OCI-LY3 (cell line): ENCODE data around the gene C2orf68.
"Not testable (repeated sequence)": the region's sequence is repeated elsewhere in the genome, so short reads cannot be mapped to it uniquely, and the experiment has no call there.

Experiments
- H2AFZ ChIP-seq: fragments of 200-600, 300-600 bp; shearing (Covaris generic); 2 replicates; pipeline ENCODE4 v1.6.0; 2014; ENCODE audit warnings: antibody characterized with exemption, low read depth, low read length
- H3K27ac ChIP-seq: fragments of 200-600, 300-600 bp; sonication (generic); 2 replicates; pipeline ENCODE4 v1.5.1; 2014; ENCODE audit warnings: mild to moderate bottlenecking, low read length, moderate library complexity, mixed read lengths
- H3K27me3 ChIP-seq: fragments of 200-600, 300-600 bp; sonication (generic); 2 replicates; pipeline ENCODE4 v1.6.1; 2014; ENCODE audit warnings: low read depth, low read length, mixed read lengths
- H3K36me3 ChIP-seq: fragments of 200-600, 300-600 bp; sonication (generic); replicated peaks from 2 replicates; pipeline ENCODE3; 2014; ENCODE audit warnings: low read depth, low read length, mixed read lengths
- H3K4me1 ChIP-seq: fragments of 300-600, 200-600 bp; sonication (generic); 2 replicates; pipeline ENCODE4 v1.6.1; 2014; ENCODE audit warnings: low read length, mixed read lengths
- H3K4me2 ChIP-seq: fragments of 200-600, 300-600 bp; sonication (generic); 2 replicates; pipeline ENCODE4 v1.6.1; 2014; ENCODE audit warnings: low read length, mixed read lengths
- H3K4me3 ChIP-seq: fragments of 300-600, 200-600 bp; sonication (generic); 2 replicates; pipeline ENCODE4 v1.5.1; 2014; ENCODE audit warnings: antibody characterized with exemption, mild to moderate bottlenecking, low read length, moderate library complexity
- H3K79me2 ChIP-seq: fragments of 300-600, 200-600 bp; shearing (Covaris generic); 2 replicates; pipeline ENCODE4 v1.6.1; 2014; ENCODE audit warnings: mild to moderate bottlenecking, low read length, mixed read lengths
- H3K9ac ChIP-seq: fragments of 300-600, 200-600 bp; shearing (Covaris generic); 2 replicates; pipeline ENCODE4 v1.6.0; 2014; ENCODE audit warnings: mild to moderate bottlenecking, low read length, moderate library complexity
- H3K9me3 ChIP-seq: fragments of 200-600, 300-600 bp; shearing (Covaris generic); 2 replicates; pipeline ENCODE4 v1.6.1; 2014; ENCODE audit warnings: low read length, mixed read lengths; ENCODE audit not compliant: insufficient read depth
- H4K20me1 ChIP-seq: fragments of 200-600, 300-600 bp; sonication (generic); 2 replicates; pipeline ENCODE4 v1.6.1; 2016; ENCODE audit warnings: low read length, mixed read lengths; ENCODE audit not compliant: insufficient read depth
- EZH2phosphoT487 ChIP-seq: fragments of 200-600 bp; shearing (Covaris generic); IDR thresholded peaks from 2 replicates; pipeline ENCODE4 v1.6.1; 2018; ENCODE audit warnings: antibody characterized with exemption, mixed run types, low read depth
- TF ChIP-seq, protein P1 (sequence below): fragments of 200-600, 300-600 bp; sonication (generic); IDR thresholded peaks from 2 replicates; pipeline ENCODE4 v1.5.1; 2014; ENCODE audit warnings: antibody characterized with exemption, low read length, low read depth

The C2orf68 gene

GRCh38 chr2:85566265-85566664 lies 45.6 kb downstream of the C2orf68 start:
- Histone ChIP-seq H3K9ac (no peak overlapping the region), H3K27ac (no peak overlapping the region), H3K9me3 (no peaks in the 10 kb centered on the region), H3K4me2 (no peak overlapping the region), H2AFZ (no peak overlapping the region), H3K4me1 (peaks cover 14% of the 10 kb centered on the region), H3K4me3 (no peak overlapping the region), H3K27me3 (peaks cover 9% of the 10 kb centered on the region), H3K79me2 (no peaks in the 10 kb centered on the region), H4K20me1 (no peaks in the 10 kb centered on the region), H3K36me3 (no peaks in the 10 kb centered on the region)
- TF ChIP-seq EZH2phosphoT487, result no peak
- TF ChIP-seq, protein P1, sequence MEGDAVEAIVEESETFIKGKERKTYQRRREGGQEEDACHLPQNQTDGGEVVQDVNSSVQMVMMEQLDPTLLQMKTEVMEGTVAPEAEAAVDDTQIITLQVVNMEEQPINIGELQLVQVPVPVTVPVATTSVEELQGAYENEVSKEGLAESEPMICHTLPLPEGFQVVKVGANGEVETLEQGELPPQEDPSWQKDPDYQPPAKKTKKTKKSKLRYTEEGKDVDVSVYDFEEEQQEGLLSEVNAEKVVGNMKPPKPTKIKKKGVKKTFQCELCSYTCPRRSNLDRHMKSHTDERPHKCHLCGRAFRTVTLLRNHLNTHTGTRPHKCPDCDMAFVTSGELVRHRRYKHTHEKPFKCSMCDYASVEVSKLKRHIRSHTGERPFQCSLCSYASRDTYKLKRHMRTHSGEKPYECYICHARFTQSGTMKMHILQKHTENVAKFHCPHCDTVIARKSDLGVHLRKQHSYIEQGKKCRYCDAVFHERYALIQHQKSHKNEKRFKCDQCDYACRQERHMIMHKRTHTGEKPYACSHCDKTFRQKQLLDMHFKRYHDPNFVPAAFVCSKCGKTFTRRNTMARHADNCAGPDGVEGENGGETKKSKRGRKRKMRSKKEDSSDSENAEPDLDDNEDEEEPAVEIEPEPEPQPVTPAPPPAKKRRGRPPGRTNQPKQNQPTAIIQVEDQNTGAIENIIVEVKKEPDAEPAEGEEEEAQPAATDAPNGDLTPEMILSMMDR, result no peak

DNA sequence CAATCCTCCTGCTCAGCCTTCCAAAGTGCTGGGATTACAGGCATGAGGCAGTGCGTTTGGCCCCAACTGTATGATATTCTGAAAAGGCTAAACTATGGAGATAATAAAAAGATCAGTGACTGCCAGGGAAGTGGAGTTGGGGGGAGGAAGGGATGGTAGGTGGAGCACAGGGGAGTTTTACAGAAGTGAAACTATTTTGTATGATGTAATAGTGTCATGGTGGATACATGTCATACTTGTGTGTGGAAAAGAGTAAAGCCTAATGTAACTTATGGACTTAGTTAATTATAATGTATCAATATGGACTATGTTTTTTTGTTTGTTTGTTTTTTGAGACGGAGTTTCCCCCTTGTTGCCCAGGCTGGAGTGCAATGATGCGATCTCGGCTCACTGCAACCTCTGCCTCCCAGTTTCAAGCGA lies 47.7 kb downstream of the C2orf68 start:
- peak overlapping the region; percentile 61; the same call in 1 of the 2 replicates for H2AFZ ChIP-seq

DNA sequence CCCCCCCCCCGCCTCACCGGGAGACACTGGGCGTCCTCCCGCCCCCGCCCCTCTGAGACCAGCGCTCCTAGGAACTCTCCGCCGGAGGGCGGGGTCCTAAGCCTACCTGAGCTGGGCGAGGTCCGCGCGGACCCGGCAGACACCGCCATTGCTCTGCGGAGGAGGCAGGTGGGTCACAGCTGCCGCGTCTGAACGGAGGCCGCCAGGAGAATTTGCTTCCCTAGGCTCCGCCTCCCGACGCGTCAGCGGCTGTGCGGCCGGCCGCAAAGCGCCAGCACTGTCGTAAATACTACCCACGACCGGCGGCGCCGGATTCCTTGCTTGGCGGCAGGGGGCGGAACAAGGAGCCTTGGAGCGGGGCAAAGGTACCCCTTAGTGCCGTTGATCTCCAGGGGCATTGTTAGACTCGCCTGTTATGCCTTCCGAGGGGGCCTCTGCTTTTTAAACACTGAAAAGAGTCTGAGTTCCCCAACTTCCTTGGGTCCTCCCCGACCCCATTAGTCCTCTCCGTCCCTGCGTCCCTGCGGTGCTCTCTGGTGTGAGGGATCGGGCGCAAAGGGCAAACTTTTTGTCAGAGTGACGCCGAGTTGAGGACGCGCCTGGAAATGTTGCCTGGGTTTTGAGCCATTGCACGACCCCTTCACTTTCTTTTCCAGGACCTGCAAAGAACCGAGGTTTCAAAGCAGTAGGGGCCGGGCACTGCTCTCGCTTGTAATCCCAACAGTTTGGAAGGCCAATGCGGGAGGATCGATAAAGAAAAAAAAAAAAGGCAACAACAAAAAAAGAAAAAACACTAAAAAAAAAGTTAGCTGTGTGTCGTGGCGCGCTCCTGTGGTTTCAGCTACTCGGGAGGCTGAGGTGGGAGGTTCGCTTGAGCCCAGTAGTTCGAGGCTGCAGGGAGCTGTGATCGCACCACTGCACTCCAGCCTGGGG lies 50.3 kb downstream of the C2orf68 start, which contains the start of gene GGCX:
Gene GGCX, minus strand, starts transcription at position 214 of the 933 bp plus-strand sequence. Its CDS starts 65 bp downstream, at position 149.
- H2AFZ ChIP-seq, result peak within 1 kb of the TSS; percentile 90
- peak within 1 kb of the TSS; percentile 93 for H3K9ac ChIP-seq
- H3K4me2 ChIP-seq, result peak within 1 kb of the TSS; percentile 91
- peak within 1 kb of the TSS; percentile 71 for H3K27ac ChIP-seq
- peaks cover 30% of the 10 kb centered on the region for H3K79me2 ChIP-seq
- peaks cover 13% of the 10 kb centered on the region for H3K36me3 ChIP-seq
- TF ChIP-seq, protein P1, result no peak
- no peak for TF ChIP-seq EZH2phosphoT487
- no peaks in the 10 kb centered on the region for H3K9me3 ChIP-seq
- H3K4me3 ChIP-seq, result peak within 1 kb of the TSS; percentile 94
- H3K4me1 ChIP-seq, result peaks cover 25% of the 10 kb centered on the region
- H4K20me1 ChIP-seq, result no peaks in the 10 kb centered on the region
- H3K27me3 ChIP-seq, result no peaks in the 10 kb centered on the region

More for the DNA sequence above, 47.7 kb downstream of the C2orf68 start:
- H3K27me3 ChIP-seq, result no peaks in the 10 kb centered on the region
- H3K9me3 ChIP-seq, result no peaks in the 10 kb centered on the region
- H3K9ac ChIP-seq, result peak overlapping the region; percentile 31; the same call in 1 of the 2 replicates
- H3K4me1 ChIP-seq, result peaks cover 25% of the 10 kb centered on the region
- H3K27ac ChIP-seq, result peak overlapping the region; percentile 37
- H3K36me3 ChIP-seq, result peaks cover under 1% of the 10 kb centered on the region
- H4K20me1 ChIP-seq, result no peaks in the 10 kb centered on the region
- H3K4me3 ChIP-seq, result peak overlapping the region; percentile 36
- peaks cover 17% of the 10 kb centered on the region for H3K79me2 ChIP-seq
- H3K4me2 ChIP-seq, result peak overlapping the region; percentile 60
- TF ChIP-seq EZH2phosphoT487, result no peak
- TF ChIP-seq, protein P1, result no peak

GRCh38 chr2:85560812-85561279 lies 51.0 kb downstream of the C2orf68 start:
- peaks cover 13% of the 10 kb centered on the region for H3K36me3 ChIP-seq
- H3K27me3 ChIP-seq, result no peaks in the 10 kb centered on the region
- peaks cover 30% of the 10 kb centered on the region for H3K79me2 ChIP-seq
- H3K4me3 ChIP-seq, result peak overlapping the region; percentile 94
- H3K4me1 ChIP-seq, result peaks cover 25% of the 10 kb centered on the region
- no peak overlapping the region for H2AFZ ChIP-seq
- peak overlapping the region; percentile 78 for H3K9ac ChIP-seq
- no peaks in the 10 kb centered on the region for H3K9me3 ChIP-seq
- no peaks in the 10 kb centered on the region for H4K20me1 ChIP-seq
- no peak overlapping the region for H3K27ac ChIP-seq
- TF ChIP-seq EZH2phosphoT487, result no peak
- TF ChIP-seq, protein P1, result no peak
- H3K4me2 ChIP-seq, result peak overlapping the region; percentile 91

DNA sequence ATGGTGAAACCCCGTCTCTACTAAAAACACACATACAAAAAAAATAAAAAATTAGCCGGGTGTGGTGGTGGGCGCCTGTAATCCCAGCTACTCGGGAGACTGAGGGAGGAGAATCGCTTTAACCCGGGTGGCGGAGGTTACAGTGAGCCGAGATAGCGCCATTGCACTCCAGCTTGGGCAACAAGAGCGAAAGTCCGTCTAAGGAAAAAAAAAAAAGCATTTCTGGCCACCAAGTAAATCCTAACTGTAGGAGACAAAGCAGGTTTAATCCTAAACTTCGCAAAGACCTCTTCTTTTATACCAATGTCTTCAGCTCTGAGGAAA lies 51.5 kb downstream of the C2orf68 start:
- peaks cover 13% of the 10 kb centered on the region for H3K36me3 ChIP-seq
- peak overlapping the region; percentile 91 for H3K4me2 ChIP-seq
- not testable (repeated sequence) for H4K20me1 ChIP-seq, H3K9me3 ChIP-seq, H3K27ac ChIP-seq, H3K27me3 ChIP-seq, H2AFZ ChIP-seq
- H3K79me2 ChIP-seq, result peaks cover 30% of the 10 kb centered on the region
- H3K9ac ChIP-seq, result peak overlapping the region; percentile 78
- H3K4me3 ChIP-seq, result peak overlapping the region; percentile 94
- H3K4me1 ChIP-seq, result peaks cover 25% of the 10 kb centered on the region
